Measurements from ENCODE around the gene ICAM1.

The ICAM1 gene

DNA sequence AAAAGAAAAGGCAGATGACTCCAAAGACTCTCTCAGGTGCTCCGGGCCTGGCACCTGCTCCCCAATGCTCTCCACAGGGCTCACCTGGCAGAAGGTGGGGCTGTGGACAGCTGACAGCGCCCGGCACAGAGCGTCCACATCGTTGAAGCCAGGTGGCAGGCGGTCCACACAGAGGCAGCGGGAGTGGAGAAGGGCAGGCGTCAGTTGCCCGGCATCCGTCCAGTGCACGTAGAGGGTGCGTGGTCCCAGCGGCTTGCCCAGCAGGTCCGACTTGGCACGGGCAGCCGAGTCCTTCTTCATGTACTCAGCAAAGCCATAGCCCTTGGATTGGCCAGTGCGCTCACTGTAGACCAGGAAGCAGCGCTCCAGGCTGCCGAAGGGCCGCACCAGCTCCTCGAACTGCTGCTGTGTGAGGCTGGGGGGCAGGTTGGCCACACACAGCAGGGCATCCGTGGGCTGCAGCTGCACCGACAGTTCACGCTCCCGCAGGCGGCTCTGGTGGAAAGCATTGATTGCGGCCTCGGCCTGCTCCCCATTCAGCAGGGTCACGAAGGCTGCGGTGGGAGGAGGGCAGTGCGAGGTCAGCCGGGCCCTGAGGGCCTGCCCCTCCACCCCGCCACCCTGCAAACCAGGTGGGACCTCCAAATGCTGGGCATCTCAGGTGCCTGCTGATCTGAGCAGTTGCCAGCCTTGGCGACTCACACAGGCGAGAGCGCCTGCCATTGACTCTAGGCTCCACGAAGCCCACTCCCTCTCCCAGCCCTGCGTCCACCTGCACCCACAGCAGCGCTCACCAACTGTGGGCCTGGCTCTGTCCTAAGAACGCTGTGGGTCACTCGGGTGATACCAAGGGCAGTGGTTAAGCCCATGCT, 57.9 kb downstream of the ICAM1 start:
- DNase-seq = no peak

- DNase-seq = no peak
Observed at GRCh38 chr19:10329555-10329954, 58.6 kb downstream of the ICAM1 start.

DNA sequence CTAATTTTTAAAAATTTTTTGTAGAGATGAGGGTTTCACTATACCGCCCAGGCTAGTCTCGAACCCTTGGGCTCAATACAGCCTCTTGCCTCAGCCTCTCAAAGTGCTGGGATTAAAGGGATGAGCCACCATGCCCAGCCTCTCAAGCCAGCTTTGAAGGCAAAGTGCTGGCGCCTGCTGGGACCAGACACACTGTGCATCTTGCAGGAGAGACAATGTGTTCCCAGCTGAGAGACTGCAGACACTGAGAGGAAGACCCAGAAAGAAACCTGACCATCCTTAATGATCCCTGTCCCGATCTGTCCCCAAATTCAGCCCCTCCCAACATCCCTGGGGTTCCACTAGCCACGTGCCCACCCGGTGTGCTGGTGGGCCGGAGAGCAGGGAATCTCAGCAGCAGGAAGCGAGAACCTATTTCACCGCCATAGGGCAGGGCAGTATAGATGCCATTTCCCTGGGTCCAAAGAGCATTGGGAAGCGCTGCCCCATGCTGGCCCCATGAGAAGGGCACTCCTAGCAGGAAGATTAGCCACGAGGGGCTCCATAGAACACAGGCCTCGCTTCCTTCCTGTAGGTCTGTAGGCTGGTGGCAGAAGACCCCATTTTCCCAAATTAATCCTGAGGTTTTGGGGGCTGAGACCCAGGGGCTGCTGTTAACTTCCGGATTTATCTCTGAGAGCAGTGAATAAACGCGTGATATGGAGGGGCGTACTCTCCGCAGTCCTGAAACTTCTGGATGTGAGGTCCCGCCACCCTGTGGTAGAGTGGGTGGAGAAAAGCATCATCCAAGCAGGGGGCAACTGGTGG, 61.4 kb downstream of the ICAM1 start:
- DNase-seq = no peak

GRCh38 chr19:10332965-10333757, 62.2 kb downstream of the ICAM1 start, which contains the start of gene RAVER1:
RAVER1 (minus strand) TSS chr19:10333529; CDS start chr19:10333507, 22 bp downstream.
- DNase-seq = peak; percentile 93

DNA sequence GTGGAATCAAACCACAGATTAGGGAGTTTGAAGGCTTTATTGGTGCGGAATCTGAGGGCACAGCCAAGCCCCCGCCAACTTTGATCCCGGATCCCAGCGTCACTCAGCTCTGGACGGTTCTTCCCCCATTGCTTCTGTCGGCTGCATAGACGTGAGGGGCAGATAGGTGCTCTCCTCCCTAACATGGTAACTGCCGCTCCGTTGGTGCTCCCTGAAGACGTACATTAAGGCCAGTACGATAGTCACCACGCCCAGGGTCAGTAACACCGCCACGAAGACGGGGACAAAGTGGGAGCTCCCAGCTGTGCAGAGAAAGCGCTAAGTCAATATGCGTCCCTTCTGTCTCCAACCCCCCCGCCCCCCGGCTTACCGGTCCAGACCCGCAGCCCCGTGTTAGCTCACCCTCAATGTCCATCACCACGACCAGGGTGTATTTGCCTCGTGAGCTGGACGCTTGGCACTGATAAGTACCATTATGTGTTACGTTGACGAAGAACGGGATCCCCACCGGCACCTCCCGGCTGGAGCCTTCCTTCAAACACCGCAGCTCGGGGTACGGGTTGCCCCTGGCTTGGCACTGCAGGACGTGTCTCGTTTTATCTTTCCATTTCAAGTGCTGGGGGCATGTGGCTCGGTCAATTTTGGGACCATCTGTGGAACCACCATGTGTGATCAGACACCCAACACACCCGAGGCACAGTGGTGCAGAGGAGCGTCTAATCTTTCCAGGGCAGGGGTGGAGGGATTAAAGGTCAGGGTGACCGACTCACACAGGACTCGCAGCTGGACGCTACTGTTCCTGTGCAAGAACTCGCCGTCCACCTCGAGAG, 63.1 kb downstream of the ICAM1 start:
- DNase-seq = no peak

DNA sequence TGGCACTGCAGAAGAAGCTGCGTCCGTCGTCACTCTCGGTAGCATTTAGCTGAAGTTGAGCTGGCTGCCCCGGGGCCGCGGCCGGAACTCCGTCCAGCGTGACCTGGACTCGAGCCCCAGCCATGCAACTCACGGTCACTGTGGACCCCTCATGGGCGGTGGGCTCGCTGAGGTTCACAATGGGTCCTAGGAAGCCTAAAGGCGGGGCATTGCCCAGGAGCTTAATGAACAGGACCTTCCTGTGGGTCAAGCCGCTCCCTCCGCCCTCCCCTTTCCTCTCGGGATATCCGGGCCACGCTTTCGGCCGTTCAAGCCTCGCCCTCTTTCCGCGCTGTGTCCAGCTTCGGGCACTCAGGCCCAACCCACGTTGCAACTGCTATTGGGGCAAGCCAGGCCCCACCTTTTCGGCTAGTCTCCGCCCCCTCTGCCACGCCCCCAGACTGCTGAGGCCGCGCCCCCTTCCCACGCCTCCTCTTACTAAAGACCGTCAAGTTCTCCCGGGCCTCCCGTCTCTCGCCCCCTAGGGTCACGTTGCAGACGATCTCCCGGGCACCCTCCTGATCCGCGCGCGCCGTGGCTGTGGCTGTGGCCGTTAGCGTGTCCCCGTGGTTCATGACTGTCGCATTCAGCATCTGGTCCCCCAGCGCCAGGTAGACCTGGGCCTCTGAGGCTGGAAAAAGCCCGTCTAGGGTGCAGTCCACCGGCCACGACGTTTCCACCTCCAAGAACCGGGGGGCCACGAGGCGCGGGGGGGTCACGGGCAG, 63.9 kb downstream of the ICAM1 start:
- peak; percentile 65 for DNase-seq

DNA sequence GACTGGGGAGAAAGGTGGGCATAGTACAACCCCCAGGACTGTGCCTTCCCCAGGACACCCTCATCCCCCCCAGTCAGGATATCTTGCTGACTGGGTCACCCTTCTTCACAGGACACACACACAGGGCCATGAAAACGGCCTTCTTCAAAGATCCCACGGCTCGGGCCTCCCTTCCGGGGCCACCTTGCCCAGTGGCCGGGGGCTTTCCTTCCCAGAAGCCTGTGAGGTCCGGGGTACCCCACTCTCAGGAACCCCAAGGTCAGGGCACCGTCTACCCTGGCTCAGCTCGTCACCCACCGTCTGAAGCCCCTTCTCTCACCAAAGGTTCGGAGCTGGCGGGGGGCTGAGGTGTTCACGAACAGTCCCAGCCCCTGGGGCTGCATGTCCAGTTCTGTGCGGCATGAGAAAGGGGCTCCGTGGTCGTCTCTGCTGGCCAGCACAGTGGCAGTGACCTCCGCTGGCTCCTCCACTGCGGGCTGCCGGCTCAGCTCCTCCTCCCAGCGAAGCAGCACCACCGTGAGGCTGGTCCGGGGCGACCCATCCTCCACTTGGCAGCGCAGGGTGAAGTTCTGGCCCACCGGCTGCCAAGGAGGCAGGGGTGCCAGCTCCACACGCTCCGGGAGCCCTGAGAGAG, 64.5 kb downstream of the ICAM1 start:
- DNase-seq = no peak
